Mesodermal cell (in vitro differentiated cells): ENCODE measurements around the gene UGT2A1.

Source experiments
- H3K27ac ChIP-seq: 2 replicates; pipeline ENCODE4 v1.7.0; 2013; ENCODE audit warnings: mild to moderate bottlenecking, low read depth, low read length, moderate library complexity; ENCODE audit not compliant: severe bottlenecking
- H3K36me3 ChIP-seq: 2 replicates; pipeline ENCODE4 v1.7.1; 2013; ENCODE audit warnings: mild to moderate bottlenecking, low read length, moderate library complexity; ENCODE audit not compliant: control insufficient read depth, insufficient read depth
- H3K4me1 ChIP-seq: one replicate; pipeline ENCODE4 v1.7.1; 2013; ENCODE audit warnings: mild to moderate bottlenecking, low read length; ENCODE audit not compliant: insufficient read depth, control insufficient read depth, poor library complexity, severe bottlenecking
- H3K4me3 ChIP-seq: 2 replicates; pipeline ENCODE4 v1.7.0; 2013; ENCODE audit warnings: low read length, control low read depth, mild to moderate bottlenecking; ENCODE audit not compliant: insufficient read depth, poor library complexity, severe bottlenecking; ENCODE audit errors: extremely low read depth
- H3K9me3 ChIP-seq: 2 replicates; pipeline ENCODE4 v1.7.1; 2013; ENCODE audit warnings: mild to moderate bottlenecking, low read length, moderate library complexity; ENCODE audit not compliant: control insufficient read depth
- WGBS, 2 experiments: methylation state at CpG; one replicate each; pipeline ENCODE4 v1.1.5; 2013; ENCODE audit warnings: missing lambda C conversion rate in 2 of 2; ENCODE audit not compliant: insufficient coverage in 2 of 2; 5-methylcytosine and 5-hydroxymethylcytosine counted together

UGT2A1 gene

GRCh38 chr4:69591364-69591763 lies 61.7 kb downstream of the UGT2A1 start:
- no peaks in the 10 kb centered on the region for H3K36me3 ChIP-seq
- WGBS, 2 experiments: no CpG with 5 or more reads among the region's 1 CpG
- H3K27ac ChIP-seq: no peak overlapping the region
- H3K4me3 ChIP-seq: no peak overlapping the region
- H3K4me1 ChIP-seq: no peaks in the 10 kb centered on the region
- no peaks in the 10 kb centered on the region for H3K9me3 ChIP-seq

DNA sequence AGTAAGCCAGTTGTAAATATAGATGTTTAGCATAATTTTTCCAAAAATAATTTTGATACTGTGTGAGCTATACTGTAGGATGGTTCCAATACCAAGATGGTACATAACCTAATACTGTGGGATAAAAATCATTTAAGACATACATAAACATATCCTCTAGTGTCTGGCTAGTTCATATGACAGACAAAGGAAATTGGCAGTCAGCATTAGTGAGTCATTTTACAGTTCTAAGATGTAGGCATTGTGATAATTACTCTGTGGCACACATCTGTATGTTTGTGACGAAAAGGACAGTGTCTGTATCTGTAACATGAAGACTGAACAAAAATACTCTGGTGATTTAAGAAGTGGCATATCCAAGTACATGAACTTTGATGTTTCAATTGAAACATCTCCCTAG lies 63.2 kb downstream of the UGT2A1 start:
- Histone ChIP-seq H3K4me1 (no peaks in the 10 kb centered on the region), H3K9me3 (no peaks in the 10 kb centered on the region), H3K27ac (no peak overlapping the region), H3K4me3 (no peak overlapping the region), H3K36me3 (no peaks in the 10 kb centered on the region)
- WGBS, 2 experiments: no CpG with 5 or more reads among the region's 1 CpG

- no peaks in the 10 kb centered on the region for H3K36me3 ChIP-seq
- no peaks in the 10 kb centered on the region for H3K4me1 ChIP-seq
- no peak overlapping the region for H3K27ac ChIP-seq
- no peaks in the 10 kb centered on the region for H3K9me3 ChIP-seq
- 83 to 86% methylated on average over 2 of the region's 5 CpGs for WGBS, 2 experiments
- no peak overlapping the region for H3K4me3 ChIP-seq
Measured at GRCh38 chr4:69584135-69584534, 68.9 kb downstream of the UGT2A1 start.

- 60% methylated on average over 1 of the region's 2 CpGs; no CpG with 5 or more reads in 1 of the 2 experiments for WGBS, 2 experiments
- Histone ChIP-seq H3K27ac (no peak overlapping the region), H3K9me3 (no peaks in the 10 kb centered on the region), H3K4me1 (no peaks in the 10 kb centered on the region), H3K36me3 (no peaks in the 10 kb centered on the region), H3K4me3 (no peak overlapping the region)
Measured at GRCh38 chr4:69583543-69583942, 69.5 kb downstream of the UGT2A1 start.

DNA sequence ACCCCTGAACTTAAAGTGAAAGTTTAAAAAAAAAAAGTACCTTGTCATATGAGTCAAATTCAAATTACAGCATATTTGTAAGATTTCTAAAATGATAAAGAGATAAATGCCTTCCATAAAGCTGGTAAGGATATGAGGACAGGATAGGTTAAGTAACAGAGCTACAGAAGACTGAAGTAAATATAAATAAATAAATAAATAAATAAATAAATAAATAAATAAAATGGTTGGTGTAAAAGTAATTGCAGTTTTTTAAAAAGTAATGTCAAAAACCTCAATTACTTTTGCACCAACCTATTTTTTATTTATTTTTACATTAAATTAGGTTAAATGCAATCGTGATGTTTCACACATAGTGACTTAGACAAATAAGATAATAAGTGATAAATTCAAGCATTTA lies 75.8 kb downstream of the UGT2A1 start:
- WGBS, 2 experiments: no CpG with 5 or more reads among the region's 1 CpG
- Histone ChIP-seq H3K9me3 (no peaks in the 10 kb centered on the region), H3K4me3 (no peak overlapping the region), H3K4me1 (no peaks in the 10 kb centered on the region), H3K27ac (no peak overlapping the region), H3K36me3 (no peaks in the 10 kb centered on the region)

- WGBS, 2 experiments: 91 to 93% methylated on average over 12 to 18 of the region's 24 CpGs
- Histone ChIP-seq H3K9me3 (no peaks in the 10 kb centered on the region), H3K27ac (no peak overlapping the region), H3K4me3 (no peak overlapping the region), H3K4me1 (no peaks in the 10 kb centered on the region), H3K36me3 (no peaks in the 10 kb centered on the region)
Measured at GRCh38 chr4:69576251-69576877, 76.7 kb downstream of the UGT2A1 start.

- Histone ChIP-seq H3K4me1 (no peaks in the 10 kb centered on the region), H3K4me3 (no peak overlapping the region), H3K27ac (no peak overlapping the region), H3K9me3 (no peaks in the 10 kb centered on the region), H3K36me3 (no peaks in the 10 kb centered on the region)
- no CpG with 5 or more reads among the region's 1 CpG for WGBS, 2 experiments
Measured at GRCh38 chr4:69568787-69569186, 84.3 kb downstream of the UGT2A1 start.

DNA sequence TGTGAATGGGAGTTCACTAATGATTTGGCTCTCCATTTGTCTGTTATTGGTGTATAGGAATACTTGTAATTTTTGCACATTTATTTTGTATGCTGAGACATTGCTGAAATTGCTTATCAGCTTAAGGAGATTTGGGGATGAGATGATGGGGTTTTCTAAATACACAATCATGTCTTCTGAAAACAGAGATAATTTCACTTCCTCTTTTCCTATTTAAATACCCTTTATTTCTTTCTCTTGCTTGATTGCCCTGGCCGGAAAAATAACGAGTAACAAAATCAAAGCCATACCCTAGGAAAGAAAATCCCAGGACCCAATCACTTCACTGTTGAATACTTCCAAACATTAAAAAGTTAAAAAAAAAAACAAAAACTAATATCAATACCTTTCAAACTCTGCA lies 89.6 kb downstream of the UGT2A1 start:
- H3K9me3 ChIP-seq: no peaks in the 10 kb centered on the region
- H3K4me1 ChIP-seq: no peaks in the 10 kb centered on the region
- H3K36me3 ChIP-seq: no peaks in the 10 kb centered on the region
- no peak overlapping the region for H3K27ac ChIP-seq
- 90% methylated on average over 2 of the region's 2 CpGs; no CpG with 5 or more reads in 1 of the 2 experiments for WGBS, 2 experiments
- H3K4me3 ChIP-seq: no peak overlapping the region

DNA sequence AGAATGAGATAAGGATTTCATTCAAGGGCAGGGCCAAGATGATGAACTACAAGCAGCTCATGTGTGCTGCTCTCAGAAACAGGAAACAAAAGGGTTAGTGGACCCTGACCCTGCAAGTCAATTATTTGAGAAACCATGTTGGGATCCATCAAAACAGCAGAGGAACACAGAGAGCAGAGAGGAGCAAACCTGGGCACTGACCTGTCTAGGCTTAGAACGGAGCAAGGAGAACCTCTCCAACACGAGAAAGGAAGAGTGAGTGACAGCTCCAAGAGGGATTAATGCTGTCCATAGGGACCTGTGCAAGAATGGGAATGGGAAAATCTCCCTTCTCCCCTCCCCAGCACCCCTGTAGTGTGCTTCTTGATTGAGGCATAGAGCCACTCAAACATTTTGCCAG lies 103.4 kb downstream of the UGT2A1 start:
- WGBS, 2 experiments: 60 to 100% methylated on average over 1 of the region's 2 CpGs
- Histone ChIP-seq H3K36me3 (no peaks in the 10 kb centered on the region), H3K4me3 (no peak overlapping the region), H3K27ac (no peak overlapping the region), H3K4me1 (peaks cover 6% of the 10 kb centered on the region), H3K9me3 (no peaks in the 10 kb centered on the region)

GRCh38 chr4:69546134-69546765 lies 106.8 kb downstream of the UGT2A1 start:
- 58 to 64% methylated on average over 1 to 4 of the region's 6 CpGs for WGBS, 2 experiments
- no peaks in the 10 kb centered on the region for H3K9me3 ChIP-seq
- no peak overlapping the region for H3K27ac ChIP-seq
- peaks cover 6% of the 10 kb centered on the region for H3K4me1 ChIP-seq
- no peaks in the 10 kb centered on the region for H3K36me3 ChIP-seq
- H3K4me3 ChIP-seq: no peak overlapping the region
